Activated CD4-positive, alpha-beta T cell treated with anti-CD3 and anti-CD28 coated beads, Interleukin-2, amount 50 U/mL, for 48 hours (primary cell): ENCODE measurements around the gene CATSPER1.

Experiments
- DNase-seq, 2 experiments: peaks; one replicate each; pipeline ENCODE4 v3.0.0-alpha.2; 2020

The CATSPER1 gene

GRCh38 chr11:66026017-66026529 lies at the start of gene CATSPER1:
TSS of gene CATSPER1 (minus strand) at chr11:66026479. CDS start at chr11:66026379, 100 bp downstream.
- DNase-seq = no peak

GRCh38 chr11:66075273-66075672 lies 49.0 kb upstream of the CATSPER1 start:
- DNase-seq = no peak

- no peak for DNase-seq
Observed at GRCh38 chr11:66073669-66074068, 47.4 kb upstream of the CATSPER1 start.

DNA sequence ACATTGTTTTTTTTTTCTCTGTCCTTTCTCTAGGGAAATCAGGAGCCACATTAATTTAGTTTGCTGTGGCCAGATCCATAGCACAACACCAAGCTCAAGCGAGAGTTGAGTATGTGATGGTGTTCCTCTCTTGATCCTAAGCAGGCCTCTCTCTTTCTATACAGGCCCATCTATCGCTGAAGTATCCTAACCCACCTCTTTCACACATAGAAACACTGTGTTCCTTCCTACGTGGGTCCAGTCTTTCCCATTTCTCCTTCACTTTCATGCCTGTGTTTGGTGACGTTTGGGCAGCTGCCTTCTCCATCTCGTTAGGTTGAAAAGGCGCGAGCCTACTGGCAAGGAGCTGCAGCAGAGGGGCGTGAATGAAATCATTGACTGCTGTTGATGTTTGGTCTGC lies 46.2 kb upstream of the CATSPER1 start:
- DNase-seq = no peak

GRCh38 chr11:66072081-66072480 lies 45.8 kb upstream of the CATSPER1 start:
- DNase-seq = no peak

DNA sequence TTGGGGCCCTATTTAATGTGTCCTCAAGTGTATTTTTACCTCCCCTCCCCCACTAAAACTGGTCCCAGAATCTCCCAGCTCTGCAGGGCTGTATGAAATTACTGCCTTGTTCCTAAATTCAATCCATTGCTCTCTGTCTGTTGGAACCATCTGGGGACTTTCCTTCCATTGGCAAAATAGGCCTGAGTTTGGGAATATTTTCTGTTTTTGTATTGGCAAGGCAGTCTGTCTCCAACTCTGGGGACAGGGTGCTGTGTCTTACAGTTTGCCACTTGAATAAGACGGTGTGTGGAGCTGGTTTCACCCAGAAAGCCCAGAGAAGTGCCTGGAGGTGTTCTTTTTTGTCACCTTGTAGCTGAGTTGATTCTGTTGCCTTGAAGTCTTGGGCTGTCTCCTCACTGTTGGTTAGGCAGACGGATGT lies 45.1 kb upstream of the CATSPER1 start:
- DNase-seq = no peak

DNA sequence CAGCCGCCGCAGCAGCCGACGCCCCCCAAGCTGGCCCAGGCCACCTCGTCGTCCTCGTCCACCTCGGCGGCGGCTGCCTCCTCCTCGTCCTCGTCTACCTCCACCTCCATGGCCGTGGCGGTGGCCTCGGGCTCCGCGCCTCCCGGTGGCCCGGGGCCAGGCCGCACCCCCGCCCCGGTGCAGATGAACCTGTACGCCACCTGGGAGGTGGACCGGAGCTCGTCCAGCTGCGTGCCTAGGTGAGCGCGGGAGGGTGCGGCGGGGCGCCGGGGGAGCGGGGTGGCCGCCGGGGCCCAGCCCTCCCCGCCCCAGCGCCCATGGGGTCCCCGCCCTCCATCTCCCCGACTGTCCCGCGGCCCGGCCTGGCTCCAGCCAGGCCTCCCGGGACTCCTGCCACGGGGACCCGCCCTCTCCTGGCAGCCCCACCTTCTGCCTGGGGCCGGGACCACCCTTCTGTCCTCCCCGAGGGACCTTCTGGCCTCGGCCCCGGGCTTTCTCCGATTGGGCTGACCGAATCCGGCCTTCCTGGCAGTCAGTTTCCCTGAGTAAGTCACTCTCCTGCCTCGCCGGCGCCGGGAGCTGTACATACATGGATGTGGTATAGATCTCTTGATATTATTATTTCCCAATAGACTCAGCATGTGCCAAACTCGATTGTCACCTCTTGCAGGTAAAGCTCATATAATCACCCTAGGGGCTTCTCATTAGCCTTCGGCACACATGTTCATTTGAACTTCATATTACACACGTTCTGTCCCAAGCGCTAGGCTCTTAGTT lies 44.5 kb upstream of the CATSPER1 start:
- peak; percentile 40 to 45 for DNase-seq

GRCh38 chr11:66069715-66070603 lies 43.7 kb upstream of the CATSPER1 start, which contains the start of gene PACS1:
TSS of gene PACS1 (plus strand) at chr11:66070272. CDS start at chr11:66070487, 215 bp downstream.
- peak; percentile 76 to 81 for DNase-seq

DNA sequence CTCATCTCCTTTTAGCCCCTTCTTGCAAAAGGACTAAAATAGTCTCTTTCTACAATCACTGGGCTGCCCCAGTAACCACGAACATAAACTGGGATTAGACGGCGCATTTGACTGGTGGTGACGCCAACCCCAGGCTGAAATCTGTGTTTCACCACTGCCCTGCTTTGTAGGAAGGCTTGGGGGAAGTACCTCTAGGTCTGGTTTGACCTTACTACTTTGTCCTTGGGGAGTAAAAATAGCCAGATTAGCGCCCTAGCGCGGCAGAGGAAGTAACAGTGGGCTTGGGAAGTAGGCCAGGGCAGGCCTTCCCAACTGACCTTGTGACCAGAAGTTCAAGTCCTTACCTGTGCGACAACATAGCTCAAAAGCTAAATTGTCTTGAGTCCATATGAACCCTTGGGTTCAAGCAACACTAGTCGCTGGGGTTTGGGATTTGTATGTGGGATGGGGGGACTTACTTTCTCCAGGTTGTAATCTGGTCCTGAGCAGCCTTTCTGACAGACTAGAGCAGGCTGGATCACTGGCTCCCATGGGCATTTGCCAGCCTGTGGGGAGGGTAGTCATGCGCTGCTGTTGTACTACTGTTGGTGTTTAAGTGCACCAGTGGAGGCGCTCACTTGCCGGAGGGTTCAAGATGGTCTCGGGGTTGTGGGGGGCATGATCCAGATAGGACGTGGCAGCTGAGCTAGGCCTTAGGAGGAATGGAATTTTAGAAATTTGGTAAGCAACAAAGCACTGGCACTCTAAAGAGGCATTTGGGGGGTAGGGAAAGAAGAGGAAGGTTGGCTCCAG lies 42.8 kb upstream of the CATSPER1 start:
- peak; percentile 49 to 56 for DNase-seq

DNA sequence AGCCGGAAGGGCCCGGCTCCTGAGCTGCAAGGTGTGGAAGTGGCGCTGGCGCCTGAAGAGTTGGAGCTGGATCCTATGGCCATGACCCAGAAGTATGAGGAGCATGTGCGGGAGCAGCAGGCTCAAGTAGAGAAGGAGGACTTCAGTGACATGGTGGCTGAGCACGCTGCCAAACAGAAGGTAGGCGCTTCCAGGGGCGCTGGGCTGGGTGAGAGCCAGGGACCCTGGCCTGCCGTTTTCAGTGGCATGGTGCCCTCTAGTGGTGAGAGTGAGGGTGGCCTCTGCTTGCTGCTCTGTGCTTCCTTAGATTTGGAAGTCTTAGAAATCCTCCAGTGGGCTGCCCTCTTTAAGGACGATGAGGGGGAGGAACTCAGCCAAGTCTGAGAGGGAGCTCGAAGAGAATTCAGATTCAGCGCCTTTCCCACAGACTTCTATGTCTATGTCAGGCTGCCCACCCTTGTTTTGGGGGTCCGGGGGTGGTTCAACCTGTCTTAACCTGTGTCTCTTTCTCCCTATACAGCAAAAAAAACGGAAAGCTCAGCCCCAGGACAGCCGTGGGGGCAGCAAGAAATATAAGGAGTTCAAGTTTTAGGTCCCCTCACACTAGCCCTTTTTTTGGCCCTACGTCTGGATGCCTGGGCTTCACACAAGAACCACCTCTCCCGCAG lies 42.0 kb upstream of the CATSPER1 start:
- DNase-seq = peak; percentile 80 to 83

DNA sequence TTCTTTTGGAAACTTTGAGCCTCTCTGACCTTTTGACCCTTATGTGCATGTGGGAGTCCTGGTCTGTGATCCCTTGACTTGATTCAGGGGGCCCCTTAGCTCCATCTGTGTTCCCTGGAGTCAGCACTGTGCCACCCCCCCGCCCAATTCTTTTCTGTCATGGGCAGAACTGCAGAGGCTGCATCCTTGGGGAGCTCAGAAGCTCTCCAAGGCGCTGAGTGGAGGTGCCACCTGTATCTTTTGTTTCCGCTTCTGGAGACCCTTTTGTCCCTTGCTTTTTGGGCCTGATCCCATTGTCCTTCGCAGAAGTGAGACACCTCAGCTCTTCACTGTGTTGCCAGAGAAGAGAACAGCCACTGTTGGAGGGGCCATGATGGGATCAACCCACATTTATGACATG lies 41.4 kb upstream of the CATSPER1 start:
- no peak for DNase-seq

- no peak for DNase-seq
Observed at GRCh38 chr11:66066751-66067150, 40.5 kb upstream of the CATSPER1 start.

DNA sequence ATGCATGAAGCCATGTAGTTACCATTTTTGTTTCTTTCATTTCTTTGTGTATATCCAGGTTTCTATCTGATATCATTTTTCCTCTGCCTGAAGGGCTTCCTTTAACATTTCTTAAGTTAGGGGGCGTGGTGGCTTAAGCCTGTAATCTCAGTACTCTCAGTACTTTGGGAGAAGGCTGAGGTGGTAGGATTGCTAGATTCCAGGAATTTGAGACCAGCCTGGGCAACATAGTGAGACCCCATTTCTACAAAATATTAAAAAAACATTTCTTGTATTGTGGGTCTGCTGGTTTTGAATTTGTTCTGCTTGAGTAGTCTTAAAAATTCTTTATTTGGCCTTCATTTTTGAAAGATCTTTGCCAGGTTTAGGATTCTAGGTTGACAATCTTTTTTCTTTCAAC lies 38.3 kb upstream of the CATSPER1 start:
- no peak for DNase-seq

- no peak for DNase-seq
Observed at GRCh38 chr11:66063900-66064299, 37.6 kb upstream of the CATSPER1 start.

GRCh38 chr11:66062408-66062807 lies 36.1 kb upstream of the CATSPER1 start:
- DNase-seq = no peak

GRCh38 chr11:66061268-66061667 lies 35.0 kb upstream of the CATSPER1 start:
- DNase-seq = no peak

GRCh38 chr11:66059966-66060680 lies 33.8 kb upstream of the CATSPER1 start:
- DNase-seq = no peak

DNA sequence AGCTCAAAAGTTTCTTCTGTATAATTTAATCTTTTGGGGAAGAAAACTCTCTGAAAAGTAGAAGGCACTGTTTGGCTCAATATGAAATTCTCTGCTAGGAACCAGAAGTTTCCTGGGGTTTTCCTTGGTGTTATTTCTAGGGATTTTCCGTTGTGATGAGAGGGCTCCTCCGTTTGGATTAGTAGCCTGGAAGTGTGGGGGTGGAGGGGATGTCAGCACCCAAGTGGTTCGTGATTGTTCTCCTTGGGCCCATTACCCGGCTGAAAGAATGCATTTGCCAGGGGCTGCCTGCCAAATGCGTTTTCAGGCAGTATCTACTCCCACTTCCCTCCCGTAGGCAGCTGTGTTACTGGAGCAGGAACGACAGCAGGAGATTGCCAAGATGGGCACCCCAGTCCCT lies 30.2 kb upstream of the CATSPER1 start:
- no peak for DNase-seq

DNA sequence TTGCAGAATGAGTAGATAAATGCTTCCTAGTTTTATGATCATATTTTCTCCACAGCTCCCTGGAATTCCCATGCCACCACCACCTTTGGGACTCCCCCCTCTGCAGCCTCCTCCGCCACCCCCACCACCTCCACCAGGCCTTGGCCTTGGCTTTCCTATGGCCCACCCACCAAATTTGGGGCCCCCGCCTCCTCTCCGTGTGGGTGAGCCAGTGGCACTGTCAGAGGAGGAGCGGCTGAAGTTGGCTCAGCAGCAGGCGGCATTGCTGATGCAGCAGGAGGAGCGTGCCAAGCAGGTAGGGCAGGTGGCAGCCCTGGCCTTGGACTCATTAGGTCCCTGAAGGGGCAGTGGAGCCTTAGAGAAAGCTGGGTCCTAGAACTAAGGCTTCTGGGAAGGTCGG lies 28.7 kb upstream of the CATSPER1 start:
- DNase-seq = no peak

- DNase-seq = no peak
Observed at GRCh38 chr11:66052664-66052982, 26.3 kb upstream of the CATSPER1 start.
